Transverse colon (tissue), 4 donors: ENCODE measurements around the gene MESP2.

Experiments
- CTCF ChIP-seq, 5 experiments: fragments of 200-600 bp in 3 of 5; fragments of 450-650 bp in 2 of 5; sonication (generic) in 3 of 5; IDR thresholded peaks; 1 replicate in 2 of 5; 2 replicates in 3 of 5; pipeline ENCODE4 v1.5.1; 2016 to 2017; ENCODE audit warnings: antibody characterized with exemption in 5 of 5, inconsistent platforms in 3 of 5, mild to moderate bottlenecking in 2 of 5, moderate library complexity in 1 of 5
- EP300 ChIP-seq: sonication (generic); formaldehyde crosslinking; IDR thresholded peaks from one replicate; pipeline ENCODE4 v1.6.1; 2017; ENCODE audit warnings: antibody characterized with exemption, low read depth
- POLR2A ChIP-seq: fragments of 450-650 bp; IDR thresholded peaks from one replicate; pipeline ENCODE4 v1.6.1; 2016; ENCODE audit warnings: antibody characterized with exemption, mild to moderate bottlenecking, moderate library complexity
- POLR2AphosphoS5 ChIP-seq, 3 donors: sonication (generic); formaldehyde crosslinking; IDR thresholded peaks; one replicate each; pipeline ENCODE4 v1.6.1; 2016; ENCODE audit warnings: antibody characterized with exemption in 3 of 3

DNA sequence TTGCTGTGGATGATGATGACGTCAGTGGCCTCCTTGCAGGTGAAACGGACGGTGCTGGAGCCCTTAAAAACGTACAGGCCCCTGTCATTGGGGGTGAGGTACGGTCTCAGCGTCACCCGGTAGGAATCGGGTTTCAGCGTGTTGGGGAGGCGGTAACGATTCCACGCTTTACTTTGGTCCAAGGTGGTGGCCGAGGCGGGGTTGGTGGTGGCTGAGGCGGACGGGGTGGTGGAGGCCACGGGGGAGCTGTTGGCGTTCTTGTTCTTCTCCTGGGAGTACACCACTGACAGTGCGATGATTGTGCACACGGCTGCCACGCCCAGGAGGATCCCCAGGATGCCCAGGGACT lies 30.1 kb downstream of the MESP2 start:
- no peak for TF ChIP-seq CTCF (IDR thresholded peaks at IDR 0.05)
- no peak for TF ChIP-seq POLR2AphosphoS5 (IDR thresholded peaks at IDR 0.05)
- no peak for TF ChIP-seq POLR2A
- no peak for TF ChIP-seq EP300
